NK-92 (cell line): ENCODE data around the gene SLC51A.
"Not testable (repeated sequence)": the region's sequence is repeated elsewhere in the genome, so short reads cannot be mapped to it uniquely, and the experiment has no call there.

Source experiments
- DNase-seq: peaks from one replicate; lab custom pipeline; 2025; ENCODE audit not compliant: unreplicated experiment; lab: John Stamatoyannopoulos, UW

The SLC51A gene

DNA sequence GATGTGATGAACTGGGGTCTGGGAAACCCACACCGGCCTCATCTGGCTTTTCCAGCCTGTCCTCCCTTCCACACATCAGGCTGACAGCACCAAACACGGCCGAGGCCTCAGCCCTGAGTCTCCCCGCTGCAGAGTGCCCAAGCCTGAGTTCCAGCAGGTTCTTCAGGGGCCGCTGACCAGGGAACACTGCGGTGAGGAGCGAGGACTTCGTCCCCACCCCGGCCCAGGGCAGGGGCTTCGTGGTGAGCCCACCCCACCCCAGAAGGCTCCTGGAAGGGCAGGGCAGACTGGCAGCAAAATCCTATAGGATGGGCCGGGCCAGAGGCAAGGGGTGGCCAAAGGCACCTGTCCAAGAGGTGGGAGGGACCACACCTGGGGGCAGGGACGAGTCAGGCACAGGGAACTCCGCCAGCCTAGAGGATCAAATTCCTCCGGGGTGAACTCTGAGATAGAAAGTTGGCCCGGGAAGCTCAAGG is at the start of gene SLC51A:
Gene SLC51A (plus strand): TSS at position 446 of the 476 bp plus-strand sequence. CDS start 179 bp downstream, outside the sequence.
- DNase-seq, result no peak

DNA sequence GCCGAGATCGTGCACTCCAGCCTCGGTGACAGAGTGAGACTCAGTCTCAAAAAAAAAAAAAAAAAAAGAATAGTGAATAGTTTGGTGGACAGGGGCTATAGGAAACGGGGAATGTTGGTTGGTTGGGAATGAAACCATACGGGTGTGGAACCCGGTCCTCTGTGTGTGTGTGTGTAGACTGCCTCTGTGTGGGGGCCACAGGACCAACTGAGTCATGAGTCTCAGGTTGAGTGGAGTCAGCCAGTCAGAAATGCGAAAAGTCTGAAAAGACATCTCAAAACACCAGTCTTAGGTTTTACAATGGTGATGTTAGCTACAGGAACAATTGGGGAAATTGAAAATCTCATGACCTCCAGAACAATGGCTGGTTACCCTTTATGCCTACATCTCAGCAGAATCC is 49.6 kb upstream of the SLC51A start:
- DNase-seq, result no peak

DNA sequence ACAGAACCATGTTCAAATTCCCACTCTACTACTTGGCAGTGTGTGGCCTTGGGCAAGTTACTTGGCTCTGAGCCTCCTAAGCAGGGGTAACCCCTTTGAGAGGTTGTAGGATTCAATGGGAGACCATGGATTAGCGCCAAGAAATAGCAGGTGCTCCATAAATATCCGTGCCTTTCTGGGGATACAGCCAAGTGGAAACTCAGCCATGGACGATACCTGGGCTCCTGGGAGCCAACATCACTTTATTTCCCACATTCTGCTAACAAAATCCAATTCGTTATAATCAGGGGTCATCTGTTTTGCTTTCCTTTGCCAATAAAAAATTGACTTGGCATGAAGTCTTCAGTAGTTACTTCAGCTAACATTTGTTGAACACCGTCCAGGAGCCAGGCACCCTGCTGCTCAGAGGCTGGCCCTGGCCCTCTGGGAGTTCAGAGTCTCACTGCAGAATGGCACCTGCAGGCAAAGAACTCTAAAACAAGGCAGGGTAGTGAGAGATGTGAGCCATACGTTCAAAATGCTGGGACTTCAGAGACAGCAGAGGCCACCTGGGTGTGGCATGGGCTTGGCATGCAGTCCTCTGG is 47.4 kb upstream of the SLC51A start:
- DNase-seq, result no peak

DNA sequence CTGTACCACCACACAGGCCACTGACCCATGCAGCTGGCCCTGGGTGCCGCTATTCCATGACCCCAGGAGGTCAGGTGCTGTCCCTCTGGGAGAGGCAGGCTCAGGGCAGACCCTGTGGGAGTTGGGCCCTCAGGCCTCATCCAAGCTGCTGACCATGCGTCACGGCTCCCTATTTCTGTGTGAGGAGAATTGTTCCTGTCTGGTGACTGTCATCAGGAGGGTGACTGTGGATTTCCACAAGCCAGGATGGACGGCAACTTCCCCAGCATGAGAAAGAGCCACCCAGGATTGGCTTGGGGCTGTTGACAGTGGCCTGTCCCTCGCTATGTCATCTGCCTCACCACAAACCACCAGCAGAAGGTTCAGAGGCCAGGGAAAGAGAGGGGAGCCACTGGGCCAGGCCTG is 46.5 kb upstream of the SLC51A start:
- DNase-seq, result no peak

DNA sequence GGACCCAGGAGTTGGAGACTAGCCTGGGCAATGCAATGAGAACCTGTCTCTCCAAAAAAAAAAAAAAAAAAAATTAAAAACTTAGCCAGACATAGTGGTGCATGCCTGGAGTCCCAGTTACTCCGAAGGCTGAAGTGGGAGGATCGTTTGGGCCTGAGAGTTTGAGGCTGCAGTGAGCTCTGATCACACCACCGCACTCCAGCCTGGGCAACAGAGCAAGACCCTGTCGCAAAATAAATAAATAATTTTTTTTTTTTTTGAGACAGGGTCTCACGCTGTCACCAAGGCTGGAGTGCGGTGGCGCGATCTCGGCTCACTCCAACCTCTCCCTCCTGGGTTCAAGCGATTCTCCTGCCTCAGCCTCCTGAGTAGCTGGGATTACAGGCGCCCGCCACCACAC is 46.0 kb upstream of the SLC51A start:
- not testable (repeated sequence) for DNase-seq

DNA sequence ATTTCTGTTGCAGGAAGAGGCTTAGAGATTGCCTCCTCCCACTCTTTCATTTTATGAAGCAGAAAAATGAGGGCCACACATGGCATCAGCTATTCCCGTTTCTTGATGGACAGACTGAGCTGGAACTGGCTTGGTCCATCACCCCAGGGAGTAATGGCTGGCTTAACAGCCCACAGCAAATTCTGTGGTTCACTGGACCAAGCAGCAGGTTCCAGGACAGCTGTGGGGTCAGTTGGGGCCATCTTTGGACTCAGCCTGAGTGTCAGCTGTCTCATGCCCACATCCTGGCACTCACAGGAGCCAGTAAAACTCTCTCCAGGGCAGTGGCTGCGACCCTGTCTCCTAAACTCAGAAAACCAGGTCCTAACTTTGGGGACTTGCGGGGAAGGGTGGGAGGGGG is 41.7 kb upstream of the SLC51A start:
- no peak for DNase-seq

DNA sequence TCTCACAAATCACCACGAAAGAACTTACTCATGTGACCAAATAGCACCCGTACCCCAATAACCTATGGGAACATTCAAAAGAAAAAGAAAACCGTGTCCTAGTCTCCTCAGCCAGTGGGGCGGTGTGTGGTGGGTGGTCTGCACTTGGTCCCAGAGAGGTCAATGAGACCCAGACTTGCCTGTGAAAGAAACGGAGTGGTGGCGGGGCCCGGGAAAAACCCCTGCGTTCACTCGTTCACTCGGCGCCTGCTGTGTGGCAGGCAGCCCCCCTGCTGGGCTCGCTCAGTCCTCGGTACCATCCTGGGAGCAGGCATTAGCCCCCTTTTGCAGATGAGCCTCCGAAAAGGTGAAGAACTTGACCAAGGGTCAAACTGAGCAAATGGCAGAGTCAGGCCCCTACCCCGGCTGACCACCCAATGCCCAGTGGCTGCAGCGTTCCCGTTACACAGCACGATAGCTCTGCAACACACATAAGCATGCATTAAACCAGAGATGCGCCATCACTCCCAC is 41.2 kb upstream of the SLC51A start:
- no peak for DNase-seq

DNA sequence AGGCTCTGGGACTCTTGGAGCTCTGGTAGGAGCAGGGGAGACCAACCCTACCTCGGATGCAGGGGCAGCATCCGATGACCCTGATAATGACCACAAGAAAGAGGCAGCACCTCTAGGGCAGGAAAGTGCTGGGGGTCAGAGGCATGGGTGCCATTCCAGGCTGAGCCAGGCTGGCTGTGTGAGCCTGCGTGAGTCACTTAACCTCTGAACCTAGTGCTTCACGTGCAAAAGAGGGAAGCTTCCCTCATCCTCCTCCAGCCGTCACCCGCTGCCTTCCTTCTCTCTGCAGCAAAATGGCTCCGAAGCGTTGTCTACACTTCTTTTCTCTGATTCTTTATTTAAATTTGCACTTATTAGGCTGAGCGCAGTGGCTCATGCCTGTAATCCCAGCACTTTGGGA is 40.6 kb upstream of the SLC51A start:
- DNase-seq, result no peak

DNA sequence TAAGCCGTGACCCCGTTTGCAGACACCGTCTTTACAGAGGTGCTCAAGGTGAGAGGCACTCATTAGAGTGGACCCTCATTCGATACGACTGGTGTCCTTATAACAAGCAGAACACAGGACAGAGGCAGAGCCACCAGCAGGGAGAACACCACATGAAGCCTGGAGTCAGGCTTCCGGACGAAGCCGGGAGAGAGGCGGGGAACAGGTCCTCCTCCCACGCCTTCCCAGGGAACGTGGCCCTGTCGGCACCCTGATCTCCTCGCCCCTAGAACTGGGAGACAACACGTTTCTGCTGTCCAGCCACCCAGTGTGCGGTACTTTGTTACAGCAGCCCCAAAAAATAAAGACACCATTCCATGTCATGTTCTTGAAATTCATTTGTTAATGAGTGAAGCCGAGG is 38.8 kb upstream of the SLC51A start:
- no peak for DNase-seq

DNA sequence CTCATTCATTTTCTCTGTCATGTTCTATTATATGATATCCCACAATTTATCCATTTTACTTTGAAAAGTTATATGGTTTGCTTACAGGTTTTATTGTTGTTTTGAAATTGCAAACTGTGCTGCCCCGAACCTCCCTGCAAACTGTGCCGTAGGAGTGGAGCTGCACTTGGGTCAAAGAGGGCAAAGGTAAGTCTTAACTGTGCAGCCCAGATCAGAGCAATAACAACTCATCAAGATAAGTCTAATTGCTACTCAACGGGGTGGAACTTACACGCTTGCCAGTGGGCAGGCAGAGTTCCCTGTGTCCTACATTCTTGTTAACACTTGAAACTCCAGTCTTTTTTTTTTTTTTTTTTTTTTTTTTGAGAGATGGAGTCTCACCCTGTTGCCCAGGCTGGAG is 38.4 kb upstream of the SLC51A start:
- DNase-seq, result no peak

DNA sequence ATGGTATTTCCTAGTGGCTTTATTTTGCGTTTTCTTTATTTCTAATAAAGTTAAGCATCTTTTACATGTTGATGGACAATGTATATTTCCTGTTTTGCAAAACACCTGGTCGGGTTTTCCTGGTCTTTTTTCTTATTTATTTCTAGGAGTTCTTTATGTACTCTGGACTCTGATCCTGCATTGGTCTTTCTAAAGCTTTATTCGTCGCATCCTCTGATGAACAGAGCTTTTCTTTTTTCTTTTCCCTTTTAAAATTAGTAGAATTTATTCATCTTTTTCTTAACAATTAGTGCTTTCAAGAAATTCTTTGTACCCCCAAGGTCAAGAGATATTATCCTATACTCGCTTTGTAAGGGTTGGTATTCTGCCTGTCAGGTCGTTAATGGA is 37.3 kb upstream of the SLC51A start:
- DNase-seq, result no peak

DNA sequence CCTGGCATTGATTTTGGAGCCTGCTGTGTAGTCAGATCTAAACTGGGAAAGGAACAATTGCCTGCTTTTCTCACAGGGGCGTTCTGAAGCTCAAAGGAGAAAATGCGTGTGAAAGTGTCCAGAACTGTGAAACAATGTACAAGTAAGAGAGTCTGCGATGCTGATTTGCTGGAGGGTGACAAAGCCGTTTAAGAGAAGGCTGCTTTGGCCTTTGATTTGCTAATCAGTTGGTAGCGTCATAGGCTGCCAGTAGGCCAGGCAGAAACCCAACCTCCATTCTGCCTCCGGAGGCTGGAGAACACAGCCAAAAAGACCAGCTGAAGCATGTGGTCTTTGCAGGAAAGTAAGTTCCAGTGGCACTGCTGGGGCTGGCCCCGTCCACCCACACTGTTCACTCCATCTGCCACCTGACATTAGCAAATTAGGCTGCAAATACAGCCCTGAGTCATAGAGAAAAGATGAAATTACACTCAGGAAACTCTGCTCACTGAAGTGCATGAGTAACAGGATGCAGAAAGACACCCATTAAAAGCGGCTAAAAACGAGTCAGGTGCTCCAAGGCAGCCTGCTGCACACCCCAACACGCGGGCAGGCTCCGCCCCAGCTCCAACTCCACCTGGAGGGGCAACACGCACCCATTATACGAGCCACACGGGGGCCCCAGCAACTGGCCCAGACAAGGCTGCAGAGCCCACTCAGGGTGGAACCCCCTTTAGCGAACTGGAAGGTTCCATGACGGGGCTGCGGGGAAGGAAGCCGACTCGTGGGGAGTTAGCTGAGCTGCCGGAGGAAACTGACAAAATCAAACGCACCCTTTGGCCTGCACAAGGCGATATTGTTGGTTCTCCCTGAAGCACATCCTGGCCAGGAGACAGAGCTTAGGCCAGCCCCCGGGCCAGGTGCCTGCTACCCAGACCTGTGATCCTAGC is 36.7 kb upstream of the SLC51A start:
- DNase-seq, result peak; percentile 52

DNA sequence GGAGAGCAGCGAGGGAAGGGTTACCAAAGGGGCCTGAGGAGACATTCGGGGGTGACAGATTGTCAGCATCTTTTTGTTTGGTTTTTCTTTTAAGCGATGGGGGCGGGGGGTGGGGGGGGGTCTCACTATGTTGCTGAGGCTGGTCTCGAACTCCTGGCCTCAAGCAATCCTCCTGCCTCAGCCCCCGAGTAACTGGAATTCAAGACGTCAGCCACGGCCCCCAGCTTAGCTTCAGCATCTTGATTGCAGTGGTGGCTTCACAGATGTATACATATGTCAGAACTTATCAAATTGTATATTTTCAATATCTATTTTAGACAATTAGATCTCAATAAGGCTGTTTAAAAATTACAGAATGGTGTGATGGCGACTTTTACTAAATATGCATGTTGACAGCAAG is 36.0 kb upstream of the SLC51A start:
- DNase-seq, result no peak

DNA sequence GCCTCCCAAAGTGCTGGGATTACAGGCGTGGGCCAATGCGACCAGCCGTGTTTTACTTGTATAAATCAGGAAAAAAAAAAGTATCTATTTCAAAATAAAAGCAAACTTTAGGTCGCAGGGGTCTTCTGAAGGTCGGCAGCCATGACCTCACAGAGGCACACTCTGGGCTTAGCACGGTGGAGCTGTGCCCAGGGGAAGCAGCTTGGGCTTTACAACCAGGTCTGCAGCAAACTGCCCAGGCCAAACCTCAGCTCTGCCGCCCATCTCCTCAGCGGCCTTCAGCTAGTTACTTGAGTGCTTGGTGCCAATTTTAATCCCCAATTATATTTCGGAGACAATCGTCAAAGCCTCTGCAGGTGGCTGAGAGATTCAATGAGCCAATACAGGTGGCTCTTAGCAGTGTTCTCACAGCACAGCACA is 35.2 kb upstream of the SLC51A start:
- no peak for DNase-seq

DNA sequence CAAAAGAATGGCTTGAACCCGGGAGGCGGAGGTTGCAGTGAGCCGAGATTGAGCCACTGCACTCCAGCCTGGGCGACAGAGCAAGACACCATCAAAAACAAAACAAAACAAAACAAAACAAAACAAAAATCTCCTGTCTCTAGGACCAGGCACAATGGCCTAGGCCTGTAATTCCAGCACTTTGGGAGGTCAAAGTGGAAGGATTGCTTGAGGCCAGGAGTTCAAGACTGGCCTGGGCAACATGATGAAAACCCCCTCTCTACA is 32.2 kb upstream of the SLC51A start:
- not testable (repeated sequence) for DNase-seq

DNA sequence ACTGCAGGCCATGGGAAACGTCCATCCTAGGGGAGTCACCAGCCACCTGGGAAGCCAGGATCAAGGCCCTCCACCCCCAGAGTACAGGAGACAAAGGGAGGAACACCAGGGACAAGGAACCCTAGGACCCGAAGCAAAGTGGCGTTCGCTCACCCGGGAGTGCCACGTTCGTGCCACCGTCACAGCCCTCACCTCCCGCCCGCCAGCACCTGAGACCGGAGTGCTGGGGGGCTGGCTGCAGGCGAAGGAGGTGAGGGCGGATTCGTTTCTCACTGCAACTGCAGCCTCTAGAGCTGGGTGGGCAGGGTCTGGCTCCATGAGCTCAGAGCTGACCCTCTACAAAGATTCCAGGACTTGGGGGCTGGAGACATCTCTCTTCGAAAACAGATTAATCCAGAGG is 31.5 kb upstream of the SLC51A start:
- DNase-seq, result no peak

DNA sequence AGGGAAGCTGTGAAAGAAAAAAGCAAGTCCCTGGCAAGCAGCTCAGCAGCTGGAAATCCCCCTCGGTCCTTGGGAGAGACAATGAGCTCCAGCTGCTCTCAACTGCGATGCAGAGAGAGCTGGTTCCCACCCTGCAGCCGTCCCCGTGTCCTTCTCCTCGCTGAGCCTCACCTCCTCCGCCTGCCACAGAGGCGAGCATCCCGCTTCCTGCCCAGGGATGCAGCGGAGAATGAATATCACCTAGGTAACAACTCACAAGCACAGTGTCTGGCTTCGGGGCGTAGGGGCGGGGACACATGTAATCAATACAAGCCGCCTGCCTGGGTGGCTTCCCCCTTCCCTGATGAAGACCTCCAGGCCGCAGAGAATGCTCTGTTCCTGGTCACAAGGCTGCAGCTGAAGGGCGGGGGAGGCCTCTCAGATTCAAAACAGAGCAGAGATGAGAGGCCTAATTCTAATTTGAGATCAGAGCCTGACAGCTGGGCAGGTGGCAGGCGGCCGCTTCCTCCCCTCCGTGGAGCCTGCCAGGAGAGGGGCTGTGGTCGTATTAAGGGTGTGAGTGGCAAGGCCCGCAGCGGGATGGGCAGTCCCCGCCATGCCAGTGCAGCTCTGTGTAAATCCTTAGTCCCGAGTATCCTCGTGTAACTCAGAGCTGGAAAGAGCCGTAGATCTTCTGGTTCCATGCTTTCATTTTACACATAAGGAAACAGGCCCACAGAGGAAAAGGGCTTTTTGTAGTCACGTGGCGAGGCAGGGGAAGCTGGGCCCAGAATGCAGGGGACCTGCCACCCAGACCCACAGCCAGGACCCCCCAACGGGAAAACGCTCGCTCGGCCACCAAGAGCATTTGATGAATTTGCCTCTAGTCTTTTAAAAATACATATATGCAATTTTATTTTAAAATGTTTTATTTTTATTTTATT is 29.4 kb upstream of the SLC51A start:
- no peak for DNase-seq

DNA sequence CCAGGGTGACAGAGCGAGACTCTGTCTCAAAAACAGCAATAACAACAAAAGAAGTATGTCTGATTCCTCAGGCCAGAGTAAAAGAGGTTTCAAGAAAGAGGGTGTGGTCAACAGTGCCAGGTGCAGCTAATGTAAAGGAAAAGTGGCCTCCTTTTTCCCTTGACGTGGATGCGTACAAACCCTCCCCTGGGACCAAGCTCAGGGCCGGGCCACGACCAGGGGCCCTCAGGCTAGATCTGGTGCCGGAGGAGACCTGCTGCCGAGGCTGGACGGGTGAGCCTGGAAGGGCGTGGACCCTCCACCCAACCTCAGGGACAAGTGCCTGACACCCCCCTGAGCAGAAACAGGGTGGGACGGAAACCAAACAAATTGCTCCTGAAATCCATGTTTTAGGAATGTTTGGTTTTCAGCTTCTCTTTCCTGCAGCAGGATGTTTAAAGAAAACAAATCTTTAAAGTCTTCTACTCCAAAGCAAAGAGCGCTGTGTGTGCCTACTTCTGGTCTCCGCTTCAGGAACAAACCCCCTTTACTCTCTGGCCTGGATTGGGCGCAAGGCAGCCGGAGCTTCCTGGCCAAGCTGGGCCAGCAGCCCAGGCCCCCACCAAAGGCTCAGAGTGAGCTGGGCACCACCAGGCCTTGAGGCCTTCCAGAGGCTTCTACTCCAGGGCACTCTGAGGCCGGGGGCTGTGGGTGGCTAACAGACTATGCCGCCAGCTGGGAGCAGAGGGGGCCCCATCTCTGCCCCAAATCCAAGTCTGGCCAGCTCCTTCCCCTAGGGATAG is 26.6 kb upstream of the SLC51A start:
- DNase-seq, result no peak

DNA sequence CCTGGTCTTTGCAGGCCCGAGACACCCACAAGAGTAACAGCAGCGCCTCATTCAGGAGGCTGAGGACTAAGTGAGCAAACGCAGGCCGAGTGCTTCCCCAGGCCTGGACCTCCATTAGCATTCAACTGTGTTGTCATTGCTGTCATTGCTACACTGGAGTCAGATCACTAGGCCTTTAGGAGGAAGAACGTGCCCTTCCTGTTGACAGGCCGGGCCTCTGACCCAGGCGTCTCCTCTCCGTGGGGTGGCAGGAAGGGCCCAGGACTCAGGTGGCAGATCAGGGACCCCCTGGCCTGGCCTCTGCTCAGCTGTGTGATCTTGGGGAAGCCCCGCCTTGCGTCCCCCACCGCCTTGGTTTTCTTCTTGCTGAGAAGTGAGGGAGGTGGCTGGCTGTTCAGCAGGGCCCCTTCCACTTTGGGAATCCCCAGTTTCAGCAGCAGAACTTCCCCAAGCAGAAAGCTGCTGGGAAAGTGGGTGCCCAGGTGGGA is 24.3 kb upstream of the SLC51A start:
- no peak for DNase-seq

DNA sequence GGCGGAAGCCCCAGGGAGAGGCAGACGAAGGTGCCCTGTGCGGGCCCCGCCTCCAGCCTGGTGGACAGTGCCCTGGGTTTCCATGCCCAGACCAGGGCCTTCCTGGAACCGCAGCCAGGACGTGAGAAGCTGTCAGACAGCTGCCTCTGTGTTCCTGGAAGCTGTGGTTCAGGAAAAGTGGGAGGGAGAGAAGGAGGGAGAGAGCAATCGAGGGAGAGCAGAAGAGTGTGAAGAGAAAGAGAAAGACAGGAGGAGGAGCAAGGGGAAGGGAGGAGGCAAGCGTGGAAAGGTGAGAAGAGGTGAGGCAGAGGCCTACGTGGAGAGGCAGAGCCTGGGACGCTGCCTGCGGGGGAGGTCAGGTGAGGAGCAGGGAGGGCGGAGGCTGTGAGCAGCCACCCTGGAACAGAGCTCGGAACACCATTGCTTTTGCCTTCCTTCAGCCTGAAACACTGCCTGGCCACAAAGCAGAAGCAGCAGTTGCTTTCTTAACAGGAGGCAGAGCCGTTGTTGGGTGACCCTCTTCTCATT is 23.7 kb upstream of the SLC51A start:
- no peak for DNase-seq
